MCF 10A (cell line): ENCODE measurements around the gene SAMD4A. TPM values are rescaled to one million over a fixed set of nuclear protein-coding genes. Genes with fewer than 3 reads are reported as not detected.

Source experiments
- BruUV-seq: library from RNA; stranded (reverse); fragments of 400-500 nt; replicated peaks from 2 replicates; lab custom pipeline; 2021; lab: Mats Ljungman, UMichigan
- CTCF ChIA-PET: fragments of 300-600 bp; sonication (Branson Sonifier 250); formaldehyde crosslinking; extraction: SDS; loops from one replicate; lab custom pipeline; 2021; ENCODE audit warnings: antibody characterized with exemption, inconsistent platforms; lab: Yijun Ruan, JAX
- POLR2A ChIA-PET: fragments of 300-600, 350-650 bp; sonication (Branson Sonifier 250); formaldehyde crosslinking; extraction: SDS; loops from one replicate; lab custom pipeline; 2020; ENCODE audit warnings: antibody characterized with exemption, inconsistent platforms; lab: Yijun Ruan, JAX
- DNase-seq: peaks from one replicate; pipeline ENCODE4 v3.0.0-alpha.2; 2018; ENCODE audit not compliant: unreplicated experiment
- H3K27ac Mint-ChIP-seq: one replicate; pipeline ENCODE4 v1.8.0; 2022; ENCODE audit warnings: mild to moderate bottlenecking, low read depth, mixed read lengths; ENCODE audit not compliant: unreplicated experiment
- H3K27me3 Mint-ChIP-seq: one replicate; pipeline ENCODE4 v1.8.0; 2022; ENCODE audit warnings: mixed read lengths; ENCODE audit not compliant: insufficient read depth, unreplicated experiment
- H3K36me3 Mint-ChIP-seq: one replicate; pipeline ENCODE4 v1.8.0; 2022; ENCODE audit warnings: mild to moderate bottlenecking, moderate library complexity, mixed read lengths; ENCODE audit not compliant: insufficient read depth, unreplicated experiment
- H3K4me1 Mint-ChIP-seq: one replicate; pipeline ENCODE4 v1.8.0; 2022; ENCODE audit warnings: mixed read lengths; ENCODE audit not compliant: insufficient read depth, unreplicated experiment
- H3K4me3 Mint-ChIP-seq: one replicate; pipeline ENCODE4 v1.8.0; 2022; ENCODE audit warnings: mild to moderate bottlenecking, moderate library complexity, mixed read lengths; ENCODE audit not compliant: unreplicated experiment
- H3K9me3 Mint-ChIP-seq: one replicate; pipeline ENCODE4 v1.8.0; 2022; ENCODE audit warnings: mixed read lengths; ENCODE audit not compliant: unreplicated experiment
- intact Hi-C: fragments of 100-400 bp; cut with micrococcal nuclease; formaldehyde crosslinking; loops from 2 replicates; pipeline ENCODE4 v1.14.1; 2022
- total RNA-seq: library from RNA; stranded (reverse); gene quantifications from 2 replicates; pipeline ENCODE4 v1.2.3, GENCODE V29; 2022
- TF ChIP-seq, protein P1 (sequence below): fragments of 200-600 bp; IDR thresholded peaks from one replicate; pipeline ENCODE4 v1.8.0; 2022; ENCODE audit warnings: antibody characterized with exemption, mild to moderate bottlenecking; ENCODE audit not compliant: unreplicated experiment

SAMD4A gene
- total RNA-seq, 1 experiment from 2014 or later, result 63.5 TPM

DNA sequence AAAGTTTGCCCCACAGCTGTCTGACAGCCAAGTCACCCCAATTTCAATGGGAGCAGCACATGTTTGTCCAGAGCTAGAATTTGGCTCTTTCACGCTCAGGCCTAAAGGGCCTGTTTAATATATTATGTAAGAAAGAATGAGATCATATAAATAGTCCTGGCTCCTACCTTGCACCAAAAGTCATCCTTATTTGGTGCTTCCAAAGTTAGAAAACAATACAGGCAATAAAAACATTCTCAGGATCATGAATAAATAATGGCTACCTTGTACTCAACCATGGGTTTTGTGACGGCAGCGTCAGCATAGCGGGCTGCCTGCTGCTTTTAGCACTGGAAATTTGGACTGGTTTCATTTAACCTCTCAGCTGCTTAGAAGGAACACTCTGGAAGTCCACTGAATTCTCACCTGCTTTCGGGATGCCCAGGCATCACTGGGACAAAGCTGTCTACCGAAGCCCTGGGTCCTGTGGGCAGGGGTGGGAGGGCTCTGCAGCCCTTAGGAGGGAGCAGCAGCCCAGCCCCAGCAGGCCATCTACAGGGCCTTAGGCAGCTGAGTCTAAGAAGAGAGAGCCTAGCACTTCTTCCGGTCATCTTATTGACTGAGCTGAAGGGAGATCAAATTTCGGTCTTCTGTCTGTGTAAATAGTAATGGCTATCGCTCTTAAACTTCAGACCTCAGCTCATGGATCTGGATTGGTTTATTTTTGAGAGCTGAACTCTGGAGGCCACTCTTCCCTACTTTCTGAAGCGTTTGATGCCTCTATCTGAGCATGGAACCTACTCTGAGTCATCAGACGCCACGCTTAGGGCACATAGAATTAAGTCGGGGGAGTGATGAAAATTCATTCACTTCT lies 106.5 kb downstream of the SAMD4A start:
- Mint-ChIP-seq H3K4me1 (peaks cover 49% of the 10 kb centered on the region), H3K27me3 (no peaks in the 10 kb centered on the region), H3K27ac (no peak overlapping the region), H3K36me3 (no peaks in the 10 kb centered on the region), H3K4me3 (no peak overlapping the region), H3K9me3 (no peaks in the 10 kb centered on the region)
- ChIA-PET POLR2A (interaction anchor here (1.2 to 1.6 kb wide), 2 partner anchors 8 to 105 kb away, joined by 3 to 6 read pairs; no protein-coding TSS in a partner anchor), CTCF (interaction anchor here (1.2 to 2.8 kb wide), 2 partner anchors 17 to 105 kb away, joined by 4 to 8 read pairs; no protein-coding TSS in a partner anchor)
- TF ChIP-seq, protein P1, sequence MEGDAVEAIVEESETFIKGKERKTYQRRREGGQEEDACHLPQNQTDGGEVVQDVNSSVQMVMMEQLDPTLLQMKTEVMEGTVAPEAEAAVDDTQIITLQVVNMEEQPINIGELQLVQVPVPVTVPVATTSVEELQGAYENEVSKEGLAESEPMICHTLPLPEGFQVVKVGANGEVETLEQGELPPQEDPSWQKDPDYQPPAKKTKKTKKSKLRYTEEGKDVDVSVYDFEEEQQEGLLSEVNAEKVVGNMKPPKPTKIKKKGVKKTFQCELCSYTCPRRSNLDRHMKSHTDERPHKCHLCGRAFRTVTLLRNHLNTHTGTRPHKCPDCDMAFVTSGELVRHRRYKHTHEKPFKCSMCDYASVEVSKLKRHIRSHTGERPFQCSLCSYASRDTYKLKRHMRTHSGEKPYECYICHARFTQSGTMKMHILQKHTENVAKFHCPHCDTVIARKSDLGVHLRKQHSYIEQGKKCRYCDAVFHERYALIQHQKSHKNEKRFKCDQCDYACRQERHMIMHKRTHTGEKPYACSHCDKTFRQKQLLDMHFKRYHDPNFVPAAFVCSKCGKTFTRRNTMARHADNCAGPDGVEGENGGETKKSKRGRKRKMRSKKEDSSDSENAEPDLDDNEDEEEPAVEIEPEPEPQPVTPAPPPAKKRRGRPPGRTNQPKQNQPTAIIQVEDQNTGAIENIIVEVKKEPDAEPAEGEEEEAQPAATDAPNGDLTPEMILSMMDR, result no peak
- no peak for DNase-seq
- intact Hi-C loops, result no loop called here
- BruUV-seq, result no TSS peak

DNA sequence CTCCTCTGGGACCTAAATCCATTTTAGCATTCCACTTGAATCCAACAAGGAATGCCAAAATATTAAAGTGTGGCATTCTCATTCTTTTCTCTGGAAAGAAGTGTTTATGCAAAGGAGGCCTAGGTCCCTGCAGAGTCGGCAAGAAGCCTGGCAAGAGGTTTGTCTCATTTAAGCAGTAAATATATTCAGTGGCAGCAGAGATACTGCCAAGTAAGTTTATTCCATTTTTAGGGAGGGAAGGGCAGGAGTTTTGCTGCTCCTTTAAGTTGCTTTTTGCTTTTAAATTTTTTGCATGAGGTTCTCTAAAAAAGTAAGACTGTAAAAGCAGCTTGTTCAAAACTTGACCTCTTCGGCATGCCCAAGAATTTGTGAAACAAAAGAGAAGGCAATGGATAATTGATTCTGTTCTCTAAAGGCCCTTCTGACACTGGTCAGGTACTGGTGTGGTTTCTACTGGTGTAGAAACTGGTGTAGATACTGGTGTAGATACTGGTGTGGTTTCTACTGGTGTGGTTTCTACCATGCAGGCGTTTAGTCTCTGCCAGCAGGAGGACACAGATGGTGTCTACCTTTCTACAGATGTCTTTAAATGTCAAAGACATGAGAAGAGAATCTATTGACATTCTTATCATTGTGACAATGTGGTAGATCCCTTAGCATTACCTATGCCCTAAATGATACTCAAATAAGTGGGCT lies 107.3 kb downstream of the SAMD4A start:
- peaks cover 55% of the 10 kb centered on the region for H3K4me1 Mint-ChIP-seq
- intact Hi-C loops, result no loop called here
- H3K9me3 Mint-ChIP-seq, result no peaks in the 10 kb centered on the region
- ChIA-PET POLR2A (no interaction called here), CTCF (no interaction called here)
- TF ChIP-seq, protein P1, result no peak
- no peak for DNase-seq
- H3K27me3 Mint-ChIP-seq, result no peaks in the 10 kb centered on the region
- no peaks in the 10 kb centered on the region for H3K36me3 Mint-ChIP-seq
- no TSS peak for BruUV-seq
- no peak overlapping the region for H3K4me3 Mint-ChIP-seq
- no peak overlapping the region for H3K27ac Mint-ChIP-seq

DNA sequence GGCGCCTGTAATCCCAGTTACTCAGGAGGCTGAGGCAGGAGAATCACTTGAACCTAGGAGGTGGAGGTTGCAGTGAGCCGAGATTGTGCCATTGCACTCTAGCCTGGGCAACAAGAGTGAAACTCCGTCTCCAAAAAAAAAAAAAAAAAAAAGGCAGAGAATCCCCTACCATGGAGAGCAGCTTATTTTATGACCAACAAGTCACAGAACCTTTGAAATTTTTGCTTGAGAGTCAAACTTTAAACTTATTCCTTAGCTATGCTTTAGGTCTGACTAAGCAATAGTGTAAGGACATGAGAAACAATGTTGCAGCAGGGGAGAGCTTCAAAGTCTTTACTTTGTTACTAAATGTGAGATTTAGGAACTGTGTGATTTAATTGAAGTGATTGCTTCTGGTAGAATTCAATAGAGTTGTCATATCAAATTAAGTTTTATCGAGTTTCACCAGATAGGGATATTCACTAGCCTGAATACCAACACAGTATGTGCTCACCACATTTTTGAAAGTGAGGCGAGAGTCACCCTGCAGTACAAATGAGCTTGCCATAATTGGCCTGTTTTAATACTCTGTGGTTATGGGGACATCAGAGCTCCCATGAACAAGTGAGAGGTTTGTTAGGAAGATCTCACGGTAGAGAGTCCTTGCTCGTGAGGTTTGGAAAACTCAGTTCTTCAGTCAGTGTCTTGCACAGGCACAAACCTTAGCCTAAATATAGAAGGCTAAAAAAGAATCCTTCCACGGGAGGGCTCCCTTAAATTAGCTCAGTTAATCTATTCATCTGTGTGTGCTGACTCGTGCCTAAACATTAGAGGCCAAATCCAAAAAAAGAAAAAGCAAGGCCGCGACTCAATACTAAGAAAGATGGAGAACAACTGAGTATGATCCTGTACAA lies 108.6 kb downstream of the SAMD4A start:
- Mint-ChIP-seq H3K27me3 (no peaks in the 10 kb centered on the region), H3K9me3 (no peaks in the 10 kb centered on the region), H3K36me3 (no peaks in the 10 kb centered on the region), H3K4me3 (no peak overlapping the region), H3K4me1 (peaks cover 43% of the 10 kb centered on the region), H3K27ac (peak overlapping the region; percentile 86)
- no peak for DNase-seq
- ChIA-PET POLR2A (interaction anchor here (0.7 to 3.6 kb wide), 4 partner anchors 9 to 110 kb away, joined by 3 to 20 read pairs (median 5); no protein-coding TSS in a partner anchor), CTCF (interaction anchor here (0.6 to 1.3 kb wide), 7 partner anchors 10 to 255 kb away, joined by 3 to 5 read pairs (median 3); partner anchors contain the start of gene SAMD4A)
- intact Hi-C loops, result loop anchor here (5.0 kb wide), 1 partner anchor 83 kb away; no protein-coding TSS in a partner anchor
- TF ChIP-seq, protein P1, result no peak
- no TSS peak for BruUV-seq
